ENCODE measurements around the gene DCAF4L1. TPM values are rescaled to one million over a fixed set of nuclear protein-coding genes. Genes with fewer than 3 reads are reported as not detected.

Gene DCAF4L1
- total RNA-seq, 2 experiments from 2014 or later, result 0.19 to 0.25 TPM

- Mint-ChIP-seq H3K27me3 (no peaks in the 10 kb centered on the region), H3K4me1 (peaks cover 25% of the 10 kb centered on the region), H3K9me3 (ENCODE audit: low read depth) (no peaks in the 10 kb centered on the region), H3K4me3 (peak within 1 kb of the TSS; percentile 93), H3K36me3 (ENCODE audit: low read depth) (peaks cover 7% of the 10 kb centered on the region), H3K27ac (peak within 1 kb of the TSS; percentile 97)
- ChIA-PET POLR2A (interaction anchor here (1.4 kb wide), 1 partner anchor 56 kb away, joined by 4 read pairs; the partner anchor contains the start of gene TMEM33), CTCF (interaction anchor here (0.7 to 1.8 kb wide), 2 partner anchors 33 to 209 kb away, joined by 3 to 4 read pairs; no protein-coding TSS in a partner anchor)
- intact Hi-C loops (cut with DNase I, micrococcal nuclease), result loop anchor here (1.0 to 10.0 kb wide), 3 partner anchors 55 to 776 kb away; partner anchors contain the start of genes TMEM33 (in 2 of the 2), APBB2 (in 1 of the 2) and ATP8A1 (in 1 of the 2)
- ATAC-seq, result peak; percentile 97
- peak; percentile 95 for DNase-seq
These were observed 9.0 kb downstream of the DCAF4L1 start, which contains the start of gene SLC30A9 for GRCh38 chr4:41990365-41991111. TSS of gene SLC30A9 (plus strand) at chr4:41990530. CDS start at chr4:41990652, 122 bp downstream.

- ChIA-PET POLR2A (no interaction called here), CTCF (interaction anchor here (1.8 kb wide), 1 partner anchor 34 kb away, joined by 4 read pairs; no protein-coding TSS in a partner anchor)
- Mint-ChIP-seq H3K36me3 (ENCODE audit: low read depth) (peaks cover 8% of the 10 kb centered on the region), H3K4me1 (peaks cover 27% of the 10 kb centered on the region), H3K27me3 (no peaks in the 10 kb centered on the region), H3K4me3 (peak overlapping the region; percentile 93), H3K27ac (no peak overlapping the region), H3K9me3 (ENCODE audit: low read depth) (no peaks in the 10 kb centered on the region)
- no peak for DNase-seq
- ATAC-seq, result no peak
- intact Hi-C loops (cut with DNase I, micrococcal nuclease), result loop anchor here in 1 of 2 experiments (10.0 kb wide), 1 partner anchor 777 kb away; the partner anchor contains the start of gene APBB2
These were observed 10.6 kb downstream of the DCAF4L1 start for GRCh38 chr4:41991916-41992767.

GRCh38 chr4:41992967-41993857 lies 11.7 kb downstream of the DCAF4L1 start:
- no peaks in the 10 kb centered on the region for H3K27me3 Mint-ChIP-seq
- peaks cover 29% of the 10 kb centered on the region for H3K4me1 Mint-ChIP-seq
- H3K36me3 Mint-ChIP-seq (ENCODE audit: low read depth), result peaks cover 12% of the 10 kb centered on the region
- CTCF ChIA-PET, result no interaction called here
- ATAC-seq (no peak), DNase-seq (no peak)
- intact Hi-C loops (cut with DNase I, micrococcal nuclease), result loop anchor here in 1 of 2 experiments (10.0 kb wide), 1 partner anchor 778 kb away; the partner anchor contains the start of gene APBB2
- no peaks in the 10 kb centered on the region for H3K9me3 Mint-ChIP-seq (ENCODE audit: low read depth)
- POLR2A ChIA-PET, result no interaction called here
- no peak overlapping the region for H3K4me3 Mint-ChIP-seq
- H3K27ac Mint-ChIP-seq, result no peak overlapping the region

- ChIA-PET POLR2A (no interaction called here), CTCF (interaction anchor here (0.7 kb wide), 2 partner anchors 24 to 321 kb away, joined by 3 read pairs; no protein-coding TSS in a partner anchor)
- Mint-ChIP-seq H3K36me3 (ENCODE audit: low read depth) (peaks cover 12% of the 10 kb centered on the region), H3K9me3 (ENCODE audit: low read depth) (no peaks in the 10 kb centered on the region), H3K27me3 (no peaks in the 10 kb centered on the region), H3K27ac (no peak overlapping the region), H3K4me3 (no peak overlapping the region), H3K4me1 (peaks cover 26% of the 10 kb centered on the region)
- intact Hi-C loops (cut with DNase I, micrococcal nuclease), result loop anchor here in 1 of 2 experiments (10.0 kb wide), 1 partner anchor 780 kb away; the partner anchor contains the start of gene APBB2
- ATAC-seq (no peak), DNase-seq (no peak)
These were observed 13.0 kb downstream of the DCAF4L1 start for GRCh38 chr4:41994461-41994985.

- ChIA-PET CTCF (no interaction called here), POLR2A (no interaction called here)
- DNase-seq, result no peak
- H3K27me3 Mint-ChIP-seq, result no peaks in the 10 kb centered on the region
- H3K36me3 Mint-ChIP-seq (ENCODE audit: low read depth), result peaks cover 15% of the 10 kb centered on the region
- no peak overlapping the region for H3K27ac Mint-ChIP-seq
- H3K4me3 Mint-ChIP-seq, result no peak overlapping the region
- no peak for ATAC-seq
- H3K9me3 Mint-ChIP-seq (ENCODE audit: low read depth), result no peaks in the 10 kb centered on the region
- intact Hi-C loops (cut with DNase I, micrococcal nuclease), result loop anchor here in 1 of 2 experiments (10.0 kb wide), 1 partner anchor 783 kb away; the partner anchor contains the start of gene APBB2
- H3K4me1 Mint-ChIP-seq, result peaks cover 23% of the 10 kb centered on the region
These were observed 16.5 kb downstream of the DCAF4L1 start for GRCh38 chr4:41998019-41998418.

GRCh38 chr4:41999321-41999720 lies 17.8 kb downstream of the DCAF4L1 start:
- no peak overlapping the region for H3K4me3 Mint-ChIP-seq
- no peak for ATAC-seq
- CTCF ChIA-PET, result no interaction called here
- no peak for DNase-seq
- POLR2A ChIA-PET, result no interaction called here
- peaks cover 27% of the 10 kb centered on the region for H3K36me3 Mint-ChIP-seq (ENCODE audit: low read depth)
- intact Hi-C loops (cut with DNase I, micrococcal nuclease), result loop anchor here in 1 of 2 experiments (10.0 kb wide), 1 partner anchor 785 kb away; the partner anchor contains the start of gene APBB2
- no peaks in the 10 kb centered on the region for H3K9me3 Mint-ChIP-seq (ENCODE audit: low read depth)
- peaks cover 31% of the 10 kb centered on the region for H3K4me1 Mint-ChIP-seq
- no peak overlapping the region for H3K27ac Mint-ChIP-seq
- H3K27me3 Mint-ChIP-seq, result no peaks in the 10 kb centered on the region

GRCh38 chr4:42008011-42008786 lies 26.6 kb downstream of the DCAF4L1 start:
- no peak overlapping the region for H3K4me3 Mint-ChIP-seq
- H3K4me1 Mint-ChIP-seq, result peaks cover 29% of the 10 kb centered on the region
- no peak for ATAC-seq
- H3K27me3 Mint-ChIP-seq, result no peaks in the 10 kb centered on the region
- CTCF ChIA-PET, result interaction anchor here (1.4 kb wide), 1 partner anchor 10 kb away, joined by 5 read pairs; no protein-coding TSS in a partner anchor
- no peaks in the 10 kb centered on the region for H3K9me3 Mint-ChIP-seq (ENCODE audit: low read depth)
- H3K27ac Mint-ChIP-seq, result no peak overlapping the region
- POLR2A ChIA-PET, result no interaction called here
- H3K36me3 Mint-ChIP-seq (ENCODE audit: low read depth), result peaks cover 66% of the 10 kb centered on the region
- no peak for DNase-seq
- intact Hi-C loops (cut with DNase I, micrococcal nuclease), result no loop called here

- no peaks in the 10 kb centered on the region for H3K9me3 Mint-ChIP-seq (ENCODE audit: low read depth)
- H3K4me3 Mint-ChIP-seq, result no peak overlapping the region
- no peak for DNase-seq
- H3K27ac Mint-ChIP-seq, result no peak overlapping the region
- ChIA-PET POLR2A (no interaction called here), CTCF (interaction anchor here (0.6 kb wide), 2 partner anchors 339 to 712 kb away, joined by 3 read pairs; no protein-coding TSS in a partner anchor)
- peaks cover 20% of the 10 kb centered on the region for H3K4me1 Mint-ChIP-seq
- H3K27me3 Mint-ChIP-seq, result no peaks in the 10 kb centered on the region
- intact Hi-C loops (cut with DNase I, micrococcal nuclease), result no loop called here
- no peak for ATAC-seq
- H3K36me3 Mint-ChIP-seq (ENCODE audit: low read depth), result peaks cover 36% of the 10 kb centered on the region
These were observed 33.9 kb downstream of the DCAF4L1 start for GRCh38 chr4:42015438-42015837.

- Mint-ChIP-seq H3K4me1 (peaks cover 16% of the 10 kb centered on the region), H3K4me3 (no peak overlapping the region), H3K27ac (no peak overlapping the region), H3K27me3 (no peaks in the 10 kb centered on the region), H3K9me3 (ENCODE audit: low read depth) (no peaks in the 10 kb centered on the region), H3K36me3 (ENCODE audit: low read depth) (peaks cover 35% of the 10 kb centered on the region)
- ChIA-PET CTCF (interaction anchor here (0.8 to 1.8 kb wide), 4 partner anchors 11 to 59 kb away, joined by 3 to 5 read pairs (median 3); no protein-coding TSS in a partner anchor), POLR2A (no interaction called here)
- DNase-seq (no peak), ATAC-seq (no peak)
- intact Hi-C loops (cut with DNase I, micrococcal nuclease), result no loop called here
These were observed 36.9 kb downstream of the DCAF4L1 start for GRCh38 chr4:42018451-42018850.

All from activated CD4-positive, alpha-beta T cell treated with anti-CD3 and anti-CD28 coated beads for 36 hours (primary cell).